ENCODE data around the gene TARDBP.

TARDBP gene

DNA sequence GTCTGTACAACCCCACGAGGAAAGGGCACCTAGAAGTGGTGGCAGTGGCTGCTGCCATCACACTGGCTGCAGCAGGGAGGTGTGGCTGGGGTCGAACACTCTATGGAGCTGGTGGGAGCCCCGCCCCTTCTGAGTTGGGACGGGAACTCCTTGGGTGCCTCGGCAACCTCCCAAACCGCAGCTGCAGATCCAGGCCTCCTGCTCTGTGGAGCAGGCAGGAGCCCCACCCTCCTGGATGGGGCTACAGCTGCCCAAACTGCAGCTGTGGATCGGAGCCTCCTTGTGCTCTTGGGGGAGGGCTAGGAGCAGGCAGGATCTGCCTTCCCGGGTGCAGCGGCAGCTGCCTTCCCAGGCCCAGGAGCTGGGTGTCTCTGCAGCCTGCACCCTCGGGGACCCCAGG lies 38.9 kb upstream of the TARDBP start:
- DNase-seq (ENCODE audit: low read depth) = no peak
- TF ChIP-seq, protein P1, sequence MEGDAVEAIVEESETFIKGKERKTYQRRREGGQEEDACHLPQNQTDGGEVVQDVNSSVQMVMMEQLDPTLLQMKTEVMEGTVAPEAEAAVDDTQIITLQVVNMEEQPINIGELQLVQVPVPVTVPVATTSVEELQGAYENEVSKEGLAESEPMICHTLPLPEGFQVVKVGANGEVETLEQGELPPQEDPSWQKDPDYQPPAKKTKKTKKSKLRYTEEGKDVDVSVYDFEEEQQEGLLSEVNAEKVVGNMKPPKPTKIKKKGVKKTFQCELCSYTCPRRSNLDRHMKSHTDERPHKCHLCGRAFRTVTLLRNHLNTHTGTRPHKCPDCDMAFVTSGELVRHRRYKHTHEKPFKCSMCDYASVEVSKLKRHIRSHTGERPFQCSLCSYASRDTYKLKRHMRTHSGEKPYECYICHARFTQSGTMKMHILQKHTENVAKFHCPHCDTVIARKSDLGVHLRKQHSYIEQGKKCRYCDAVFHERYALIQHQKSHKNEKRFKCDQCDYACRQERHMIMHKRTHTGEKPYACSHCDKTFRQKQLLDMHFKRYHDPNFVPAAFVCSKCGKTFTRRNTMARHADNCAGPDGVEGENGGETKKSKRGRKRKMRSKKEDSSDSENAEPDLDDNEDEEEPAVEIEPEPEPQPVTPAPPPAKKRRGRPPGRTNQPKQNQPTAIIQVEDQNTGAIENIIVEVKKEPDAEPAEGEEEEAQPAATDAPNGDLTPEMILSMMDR (conservative IDR thresholded peaks at IDR 0.05; ENCODE audit: low read depth, low read length) = no peak
- H3K4me3 ChIP-seq (ENCODE audit: low read depth, low read length) = no peak overlapping the region

DNA sequence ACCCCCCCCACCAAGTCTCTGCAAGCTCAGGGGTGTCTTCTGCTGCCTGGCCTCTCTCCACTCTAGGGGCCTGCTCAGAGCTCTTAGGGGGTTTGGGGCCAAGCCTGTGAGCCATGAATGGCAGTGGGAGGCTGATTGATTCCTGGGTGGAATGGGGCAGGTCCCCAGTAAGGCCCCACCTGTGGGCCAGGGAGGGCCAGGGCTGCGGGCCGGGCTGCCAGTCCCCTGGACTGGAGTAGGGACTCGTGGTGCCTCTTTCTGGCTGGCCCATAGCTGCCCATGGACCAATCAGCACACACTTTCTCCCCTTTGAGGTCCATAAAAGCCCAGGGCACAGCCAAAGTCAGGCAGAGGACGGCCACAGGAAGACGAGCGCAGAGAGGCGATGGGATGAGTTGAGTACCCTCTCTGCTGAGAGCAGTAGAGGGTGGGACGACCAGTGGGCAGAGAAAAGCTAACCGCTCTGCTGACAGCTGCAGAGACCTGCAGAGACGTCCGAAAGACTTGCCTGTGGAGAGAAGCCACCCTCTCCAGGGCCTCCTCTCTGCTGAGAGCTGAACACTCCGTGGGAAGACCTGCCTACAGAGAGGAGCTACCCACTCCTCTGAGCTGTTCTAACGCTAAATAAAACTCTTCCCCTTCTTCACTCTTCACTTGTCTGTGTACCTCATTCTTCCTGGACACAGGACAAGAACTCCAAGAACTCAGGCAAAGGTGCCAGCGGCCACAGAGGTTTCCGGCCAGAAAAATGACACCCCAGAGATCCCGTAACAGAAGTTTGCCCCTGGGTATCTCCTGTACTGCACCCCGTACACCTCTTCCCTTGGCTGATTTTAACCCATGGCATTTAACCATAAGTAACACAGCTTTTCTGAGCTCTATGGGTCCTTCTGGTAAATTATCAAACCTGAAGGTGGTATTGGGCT lies 38.2 kb upstream of the TARDBP start:
- TF ChIP-seq, protein P1 (conservative IDR thresholded peaks at IDR 0.05; ENCODE audit: low read depth, low read length) = no peak
- DNase-seq (ENCODE audit: low read depth) = no peak
- H3K4me3 ChIP-seq (ENCODE audit: low read depth, low read length) = no peak overlapping the region

DNA sequence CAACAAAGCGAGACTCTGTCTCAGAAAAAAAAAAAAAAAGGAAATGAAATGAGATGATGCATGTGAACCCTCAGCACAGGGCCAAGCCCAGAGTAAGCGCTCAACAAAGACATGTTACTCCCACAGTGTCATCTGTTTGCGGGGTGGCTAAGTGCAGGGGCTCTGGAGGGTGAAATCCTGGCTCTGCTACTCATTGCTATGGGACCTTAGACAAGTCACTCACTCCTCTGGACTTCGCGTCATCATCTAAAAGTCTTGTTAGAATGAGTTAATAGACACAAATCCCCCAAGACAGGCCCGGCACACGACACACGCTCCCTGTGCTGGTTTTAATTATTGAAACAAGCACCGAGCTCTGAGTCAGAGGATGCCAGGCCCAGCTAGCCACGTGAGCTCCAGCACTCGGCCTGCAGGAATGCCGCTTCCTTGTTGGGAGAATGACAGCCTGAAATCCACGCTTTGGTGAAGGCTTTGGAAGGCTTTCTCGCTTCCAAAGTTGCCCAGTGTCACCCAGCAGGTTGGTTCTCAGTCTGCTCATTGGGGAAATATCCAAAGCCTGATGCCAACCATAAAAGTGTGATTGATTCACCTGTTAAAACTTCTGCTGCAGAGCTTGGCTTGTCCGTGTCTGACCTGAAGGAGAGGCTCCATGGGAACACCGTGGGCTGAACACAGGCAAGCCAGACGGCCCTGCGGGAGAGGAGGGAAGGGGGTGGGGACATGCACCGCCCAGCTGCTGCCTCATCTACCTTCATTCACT lies 36.7 kb upstream of the TARDBP start:
- TF ChIP-seq, protein P1 (conservative IDR thresholded peaks at IDR 0.05; ENCODE audit: low read depth, low read length) = no peak
- H3K4me3 ChIP-seq (ENCODE audit: low read depth, low read length) = no peak overlapping the region
- peak; percentile 59 for DNase-seq (ENCODE audit: low read depth)

DNA sequence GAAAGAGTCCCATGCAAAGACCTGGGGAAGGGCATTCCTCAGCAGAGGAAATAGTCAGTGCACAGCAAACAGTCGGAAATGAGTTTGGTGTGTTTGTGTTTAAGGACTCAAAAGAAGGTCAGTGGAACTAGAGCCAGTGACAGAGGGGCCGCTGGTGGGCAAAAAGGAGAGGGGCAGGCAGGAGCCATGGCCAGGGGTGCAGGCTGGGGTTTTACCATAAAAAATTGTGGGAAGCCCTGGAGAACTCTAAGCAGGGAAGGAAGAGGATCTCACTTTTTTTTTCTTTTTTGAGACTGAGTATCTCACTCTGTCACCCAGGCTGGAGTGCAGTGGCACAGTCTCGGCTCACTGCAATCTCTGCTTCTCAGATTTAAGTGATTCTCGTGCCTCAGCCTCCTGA lies 33.7 kb upstream of the TARDBP start:
- TF ChIP-seq, protein P1 (conservative IDR thresholded peaks at IDR 0.05; ENCODE audit: low read depth, low read length) = no peak
- no peak overlapping the region for H3K4me3 ChIP-seq (ENCODE audit: low read depth, low read length)
- no peak for DNase-seq (ENCODE audit: low read depth)

DNA sequence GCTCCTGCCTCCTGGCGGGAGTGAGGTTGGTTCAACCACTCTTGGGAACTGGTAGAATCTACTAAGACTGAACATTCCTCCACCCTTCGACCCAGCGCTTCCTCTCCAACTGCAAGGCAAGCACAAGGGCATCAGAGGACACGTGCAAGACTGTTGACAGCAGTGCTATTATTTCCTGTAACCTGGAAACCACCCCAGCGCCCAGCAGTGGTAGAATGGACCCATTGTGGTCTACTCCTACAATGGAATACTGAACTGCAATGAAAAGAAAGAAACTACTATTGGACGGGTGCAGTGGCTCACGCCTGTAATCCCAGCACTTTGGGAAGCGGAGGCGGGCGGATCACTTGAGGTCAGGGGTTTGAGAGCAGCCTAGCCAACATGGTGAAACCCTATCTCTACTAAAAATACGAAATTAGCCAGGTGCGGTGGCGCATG lies 33.0 kb upstream of the TARDBP start:
- TF ChIP-seq, protein P1 (conservative IDR thresholded peaks at IDR 0.05; ENCODE audit: low read depth, low read length) = no peak
- DNase-seq (ENCODE audit: low read depth) = peak; percentile 21
- H3K4me3 ChIP-seq (ENCODE audit: low read depth, low read length) = no peak overlapping the region

DNA sequence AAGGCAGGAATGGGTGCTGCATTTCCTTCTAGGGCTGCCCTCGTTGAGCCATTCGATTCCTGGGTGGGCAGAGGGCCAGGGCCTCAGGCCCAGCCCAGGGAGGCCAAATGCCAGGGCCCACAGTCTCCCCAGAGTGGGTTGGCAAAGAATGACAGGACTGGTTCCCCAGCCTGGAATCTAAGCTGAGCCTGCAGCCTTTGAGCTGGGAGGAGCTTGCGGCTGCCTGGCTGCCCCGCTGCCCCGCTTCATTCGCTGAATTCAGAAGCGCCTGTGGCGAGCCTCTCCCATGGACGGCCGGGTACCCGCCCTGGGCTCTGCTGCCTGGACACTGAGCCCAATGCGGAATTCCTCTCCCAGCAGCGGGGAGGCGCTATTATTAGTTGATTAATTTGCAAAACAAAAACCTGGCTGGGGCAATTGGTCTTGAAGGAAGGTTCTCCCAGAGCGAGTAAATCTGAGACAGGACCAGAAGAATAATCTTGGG lies 32.3 kb upstream of the TARDBP start:
- TF ChIP-seq, protein P1 (conservative IDR thresholded peaks at IDR 0.05; ENCODE audit: low read depth, low read length) = peak; percentile 66
- H3K4me3 ChIP-seq (ENCODE audit: low read depth, low read length) = no peak overlapping the region
- DNase-seq (ENCODE audit: low read depth) = peak; percentile 72

All from choroid plexus epithelial cell (primary cell).